Measurements from ENCODE around the gene PHYHD1.

The PHYHD1 gene

DNA sequence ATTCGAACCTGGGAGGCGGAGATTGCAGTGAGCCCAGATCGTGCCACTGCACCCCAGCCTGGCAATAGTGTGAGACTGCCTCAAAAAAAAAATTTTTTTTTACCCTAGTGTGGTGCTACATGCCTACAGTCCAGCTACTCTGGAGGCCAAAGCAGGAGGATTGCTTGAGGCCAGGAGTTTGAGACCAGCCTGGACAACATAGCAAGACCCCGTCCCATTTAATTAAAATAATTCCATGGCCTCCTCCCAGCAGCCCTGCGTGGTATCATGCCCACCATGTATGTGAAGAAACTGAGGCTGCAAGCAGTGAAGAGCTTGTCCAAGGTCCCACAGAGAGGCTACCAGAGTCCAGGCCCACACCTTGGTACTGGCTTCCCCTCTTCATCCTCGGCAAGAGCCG, 19.4 kb upstream of the PHYHD1 start:
- DNase-seq (ENCODE audit: low read depth, low spot score), result no peak

DNA sequence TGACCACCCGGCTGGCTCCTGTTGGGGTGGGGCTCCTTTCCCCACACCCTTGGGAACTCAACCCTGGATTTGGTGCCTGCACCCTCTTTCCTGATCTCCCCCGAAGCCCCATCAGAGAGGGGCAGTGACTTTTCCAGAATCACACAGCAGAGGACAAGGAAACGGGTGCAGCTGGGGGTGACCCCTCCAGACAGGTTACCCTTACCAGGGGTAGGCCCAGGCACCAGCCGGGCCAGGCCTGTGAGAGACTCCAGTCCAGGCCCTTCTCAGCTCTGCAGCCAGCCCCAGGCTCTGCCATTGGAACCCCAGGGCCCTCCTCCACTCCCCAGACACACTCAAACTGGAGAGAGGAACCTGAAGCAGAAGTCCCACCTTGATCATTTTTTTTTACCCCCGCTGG, 19.0 kb upstream of the PHYHD1 start:
- no peak for DNase-seq (ENCODE audit: low read depth, low spot score)

DNA sequence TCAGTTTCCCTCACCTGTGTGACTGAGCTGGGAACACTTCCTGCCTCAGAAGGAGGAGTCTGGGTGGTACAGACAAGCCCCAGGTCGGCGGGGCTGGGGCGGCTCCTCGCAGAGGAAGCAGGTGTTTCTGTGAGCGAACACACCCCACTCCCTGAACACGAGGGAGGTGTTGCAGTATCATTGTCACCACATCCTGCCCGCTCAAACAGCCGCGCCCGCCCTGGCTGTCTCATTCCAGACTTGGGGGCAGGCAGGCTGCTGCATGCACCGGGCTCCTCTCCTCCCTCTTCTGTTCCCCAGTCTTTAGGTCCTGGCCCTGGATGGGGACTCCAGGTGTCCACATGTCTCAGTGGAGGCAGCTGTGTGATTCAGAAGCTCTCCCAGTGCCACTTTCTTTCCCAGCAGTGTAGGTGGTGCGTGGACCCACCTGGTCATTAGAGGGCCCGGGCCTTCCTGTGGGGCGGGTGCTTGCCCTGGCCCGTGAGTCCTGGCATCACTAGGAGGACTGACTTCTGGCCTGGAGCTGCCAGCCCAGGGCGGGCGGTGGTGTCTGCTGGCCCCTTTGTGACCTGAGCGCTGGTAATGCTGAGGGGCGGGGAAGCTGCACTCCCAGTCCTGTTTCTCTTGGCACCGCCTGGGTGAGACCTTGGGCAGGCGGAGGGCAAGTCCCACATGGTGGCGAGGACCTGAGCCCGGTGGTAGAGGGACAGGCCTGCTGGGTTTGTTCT, 18.3 kb upstream of the PHYHD1 start:
- peak; percentile 72 for DNase-seq (ENCODE audit: low read depth, low spot score)

DNA sequence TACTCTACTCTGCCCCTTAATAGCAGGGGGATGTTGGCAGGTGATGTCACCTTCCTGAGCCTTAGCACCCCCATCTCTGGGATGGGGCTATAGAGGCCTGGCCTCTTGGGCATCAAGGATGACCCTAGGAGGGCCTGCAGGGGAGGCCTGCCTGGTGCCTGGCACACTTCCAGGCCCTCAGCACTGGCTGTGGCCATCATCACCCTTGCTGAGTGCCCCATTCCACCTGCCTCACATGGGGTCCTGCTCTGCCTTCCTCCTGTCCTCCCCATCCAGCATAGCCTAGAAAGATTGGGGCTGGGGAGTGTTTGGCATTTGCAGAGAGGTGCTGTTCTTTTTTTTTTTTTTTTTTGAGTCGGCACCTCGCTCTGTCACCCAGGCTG, 17.7 kb upstream of the PHYHD1 start:
- DNase-seq (ENCODE audit: low read depth, low spot score), result no peak

DNA sequence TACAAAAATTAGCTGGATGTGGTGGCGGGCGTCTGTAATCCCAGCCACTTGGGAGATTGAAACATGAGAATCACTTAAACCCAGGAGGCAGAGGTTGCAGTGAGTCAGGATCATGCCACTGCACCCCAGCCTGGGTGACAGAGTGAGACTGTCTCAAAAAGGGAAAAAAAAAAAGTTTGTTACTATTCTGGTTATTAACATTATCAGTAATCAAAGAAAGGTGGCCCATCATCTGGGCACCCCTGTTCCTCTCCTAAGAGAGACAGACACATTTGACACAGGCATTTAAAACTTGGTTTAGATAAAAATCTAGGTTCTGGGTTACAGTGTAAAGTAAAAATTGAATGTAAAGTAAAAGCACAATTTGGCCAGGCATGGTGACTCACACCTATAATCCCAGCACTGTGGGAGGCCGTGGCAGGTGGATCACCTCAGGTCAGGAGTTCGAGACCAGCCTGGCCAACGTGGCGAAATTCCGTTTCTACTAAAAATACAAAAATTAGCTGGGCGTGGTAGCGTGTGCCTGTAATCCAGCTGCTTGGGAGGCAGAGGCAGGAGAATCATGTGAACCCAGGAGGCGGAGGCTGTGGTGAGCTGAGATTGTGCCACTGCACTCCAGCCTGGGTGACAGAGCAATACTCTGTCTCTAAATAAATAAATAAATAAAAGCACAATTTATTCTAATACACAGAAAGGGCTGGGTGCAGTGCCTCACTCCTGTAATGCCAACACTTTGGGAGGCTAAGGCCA, 16.7 kb upstream of the PHYHD1 start:
- no peak for DNase-seq (ENCODE audit: low read depth, low spot score)

DNA sequence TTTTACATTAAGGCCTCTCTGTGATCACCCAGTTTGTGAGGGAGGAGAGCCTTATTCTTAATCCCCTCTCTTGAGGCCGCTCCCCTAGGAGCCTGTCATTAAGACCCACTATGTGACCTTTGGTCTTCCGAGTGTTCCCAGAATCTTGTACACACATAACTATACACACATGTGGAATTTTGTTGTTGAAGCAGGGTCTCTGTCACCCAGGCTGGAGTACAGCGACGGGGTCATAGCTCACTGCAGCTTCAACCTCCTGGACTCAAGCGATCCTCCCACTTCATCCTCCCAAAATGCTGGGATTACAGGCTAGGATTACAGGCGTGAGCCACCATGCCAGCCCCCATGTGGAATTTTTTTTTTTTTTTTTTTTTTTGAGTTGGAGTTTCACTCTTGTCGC, 14.8 kb upstream of the PHYHD1 start:
- DNase-seq (ENCODE audit: low read depth, low spot score), result no peak

DNA sequence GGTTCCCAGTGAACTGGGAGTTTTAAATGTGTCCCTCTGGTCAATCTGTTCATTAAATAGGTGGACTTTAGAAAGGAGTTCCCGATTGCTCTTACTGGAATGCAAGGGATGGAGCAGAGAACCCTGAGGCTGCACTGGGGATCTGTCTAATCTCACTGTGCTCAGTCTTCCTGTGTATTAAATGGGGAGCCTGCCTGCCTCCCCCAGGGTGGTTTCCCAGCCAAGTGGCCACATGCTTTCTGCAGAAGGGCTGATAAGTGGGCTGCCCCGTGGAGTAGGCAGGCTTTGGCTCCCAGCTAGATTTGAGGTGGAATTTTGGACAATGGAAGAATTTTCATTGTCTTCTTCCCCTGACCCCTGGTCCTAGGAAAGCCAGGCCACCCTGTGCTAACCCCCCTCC, 14.0 kb upstream of the PHYHD1 start:
- no peak for DNase-seq (ENCODE audit: low read depth, low spot score)

DNA sequence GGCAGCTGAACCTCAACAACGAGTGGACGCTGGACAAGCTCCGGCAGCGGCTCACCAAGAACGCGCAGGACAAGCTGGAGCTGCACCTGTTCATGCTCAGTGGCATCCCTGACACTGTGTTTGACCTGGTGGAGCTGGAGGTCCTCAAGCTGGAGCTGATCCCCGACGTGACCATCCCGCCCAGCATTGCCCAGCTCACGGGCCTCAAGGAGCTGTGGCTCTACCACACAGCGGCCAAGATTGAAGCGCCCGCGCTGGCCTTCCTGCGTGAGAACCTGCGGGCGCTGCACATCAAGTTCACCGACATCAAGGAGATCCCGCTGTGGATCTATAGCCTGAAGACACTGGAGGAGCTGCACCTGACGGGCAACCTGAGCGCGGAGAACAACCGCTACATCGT, 12.4 kb upstream of the PHYHD1 start:
- no peak for DNase-seq (ENCODE audit: low read depth, low spot score)

DNA sequence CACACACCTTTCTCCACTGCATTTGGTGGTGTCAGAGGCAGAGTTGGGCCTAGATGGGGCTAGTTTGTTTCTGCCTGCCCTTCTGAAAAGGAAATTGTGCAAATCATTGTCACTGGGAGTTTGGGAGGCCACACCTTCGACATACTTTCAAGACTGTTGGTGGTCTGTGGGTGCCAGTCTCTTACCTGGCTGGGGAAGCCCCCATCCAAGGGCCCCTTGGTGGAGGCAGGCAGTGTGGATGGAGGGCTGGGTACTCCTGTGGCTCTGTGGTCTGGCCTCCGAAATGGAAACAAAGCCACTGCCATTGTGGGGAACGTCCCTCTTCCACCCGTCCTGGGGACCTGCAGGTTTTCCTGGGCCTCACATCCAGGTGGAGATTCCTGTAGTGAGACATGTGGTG, 10.9 kb upstream of the PHYHD1 start:
- DNase-seq (ENCODE audit: low read depth, low spot score), result no peak

DNA sequence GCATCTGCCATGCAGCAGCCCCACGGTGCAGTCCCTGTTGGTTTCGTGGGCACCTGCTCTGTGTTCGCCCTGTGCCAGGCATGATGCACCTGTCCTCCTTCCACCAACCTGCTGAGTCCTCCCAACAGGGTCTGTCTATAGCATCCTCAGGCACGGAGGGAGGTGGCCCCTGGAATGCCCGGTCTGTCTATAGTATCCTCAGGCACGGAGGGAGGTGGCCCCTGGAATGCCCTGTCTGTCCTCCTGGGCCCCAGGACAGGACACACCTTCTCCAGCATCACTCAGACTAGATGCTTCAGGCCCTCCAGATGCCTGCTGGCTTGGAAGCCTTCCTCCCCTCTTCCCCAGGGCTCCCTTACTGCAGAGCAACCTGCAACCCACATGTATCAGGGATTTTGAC, 9.9 kb upstream of the PHYHD1 start:
- DNase-seq (ENCODE audit: low read depth, low spot score), result no peak

DNA sequence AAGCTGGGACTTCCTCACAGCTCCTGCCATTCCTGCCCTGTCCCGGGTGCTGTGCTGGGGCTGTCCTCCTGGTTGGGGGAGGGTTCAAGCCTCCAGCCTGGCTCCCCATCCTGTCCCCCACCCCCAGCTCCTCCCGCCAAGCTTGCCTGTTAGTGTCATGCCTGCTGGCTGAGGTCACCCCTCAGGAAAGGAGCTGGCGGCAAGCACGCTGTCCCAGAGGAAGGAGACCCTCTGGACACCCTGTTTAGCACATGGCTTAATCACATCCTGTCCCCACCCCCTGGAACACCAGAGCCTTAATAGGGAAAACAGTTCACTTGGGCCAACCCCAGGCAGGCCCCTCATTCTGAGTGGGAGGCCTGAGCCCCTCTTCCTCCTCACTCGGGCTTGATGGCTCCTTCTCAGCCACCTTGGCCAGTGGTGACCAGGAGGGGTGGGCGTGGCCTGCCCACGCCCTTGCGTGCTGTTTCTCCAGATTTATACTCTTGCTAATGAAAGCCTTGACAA, 9.2 kb upstream of the PHYHD1 start:
- DNase-seq (ENCODE audit: low read depth, low spot score), result no peak

DNA sequence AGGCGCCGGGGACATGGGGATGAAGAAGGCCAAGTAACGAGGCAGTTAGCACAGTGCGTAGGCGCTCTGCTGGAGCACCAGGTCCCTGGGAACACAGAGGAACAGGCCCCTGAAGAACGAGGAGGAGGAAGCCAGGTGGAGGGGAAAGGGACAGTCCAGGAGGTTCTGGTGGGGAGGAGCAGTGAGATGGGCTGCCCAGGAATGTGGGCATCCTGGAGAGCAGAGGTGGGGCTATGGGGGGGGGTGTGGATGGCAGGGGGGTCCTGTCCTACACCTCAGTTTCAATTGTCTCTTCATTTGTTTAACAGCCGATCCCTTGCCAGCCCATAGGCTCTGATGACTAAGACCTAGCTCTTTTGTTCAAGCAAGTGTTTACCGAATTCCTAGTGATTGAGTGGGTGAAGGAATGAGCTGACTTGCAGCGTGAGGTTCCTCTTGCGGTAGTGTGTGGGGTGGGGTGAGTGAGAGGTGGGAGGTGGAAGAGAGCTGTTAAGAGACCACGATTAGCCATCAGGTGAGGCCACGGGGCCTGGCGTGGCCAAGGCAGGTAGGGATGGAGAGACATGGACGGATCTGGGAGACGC, 8.4 kb upstream of the PHYHD1 start:
- no peak for DNase-seq (ENCODE audit: low read depth, low spot score)

DNA sequence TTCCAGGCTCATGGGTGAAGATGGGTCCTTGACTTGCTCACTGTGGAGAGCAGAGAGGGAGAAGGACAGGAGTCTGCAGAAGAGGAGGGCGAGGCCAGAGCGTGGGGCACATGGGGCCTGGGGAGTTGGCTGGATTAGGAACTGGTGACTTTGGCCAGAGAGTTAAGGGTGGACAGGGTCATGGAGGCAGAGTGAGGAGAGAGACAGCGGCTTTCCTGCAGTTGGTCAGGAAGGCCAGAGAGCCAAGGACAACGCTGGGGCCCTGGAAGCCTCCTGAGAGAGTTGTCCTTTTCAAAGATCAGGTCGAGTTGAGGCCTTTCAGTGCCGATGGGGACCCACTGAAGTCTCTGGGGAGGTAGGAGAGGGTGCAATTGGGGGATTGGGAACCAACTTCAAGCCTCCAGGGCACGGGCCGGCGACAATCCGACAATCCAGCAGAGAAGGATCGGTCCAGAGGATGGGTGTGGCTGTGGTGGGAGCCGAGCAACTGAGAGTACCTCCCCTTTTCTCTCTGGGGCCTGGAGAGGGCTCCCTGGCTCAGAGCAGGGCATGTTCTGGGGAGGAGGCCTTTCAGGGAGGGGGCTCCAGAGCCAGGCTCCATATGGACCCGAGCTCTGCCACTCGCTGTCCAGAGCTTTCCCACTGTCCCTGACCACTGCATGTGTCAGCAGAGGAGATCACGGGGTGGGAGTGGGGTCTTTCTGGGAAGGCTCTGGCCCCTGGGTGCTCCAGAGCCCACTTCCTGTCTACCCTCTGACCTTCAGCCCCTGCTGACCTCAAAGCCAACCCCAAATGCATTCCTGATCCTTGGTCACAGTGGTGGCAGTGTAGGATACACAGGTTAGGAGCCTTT, 7.5 kb upstream of the PHYHD1 start:
- DNase-seq (ENCODE audit: low read depth, low spot score), result no peak

DNA sequence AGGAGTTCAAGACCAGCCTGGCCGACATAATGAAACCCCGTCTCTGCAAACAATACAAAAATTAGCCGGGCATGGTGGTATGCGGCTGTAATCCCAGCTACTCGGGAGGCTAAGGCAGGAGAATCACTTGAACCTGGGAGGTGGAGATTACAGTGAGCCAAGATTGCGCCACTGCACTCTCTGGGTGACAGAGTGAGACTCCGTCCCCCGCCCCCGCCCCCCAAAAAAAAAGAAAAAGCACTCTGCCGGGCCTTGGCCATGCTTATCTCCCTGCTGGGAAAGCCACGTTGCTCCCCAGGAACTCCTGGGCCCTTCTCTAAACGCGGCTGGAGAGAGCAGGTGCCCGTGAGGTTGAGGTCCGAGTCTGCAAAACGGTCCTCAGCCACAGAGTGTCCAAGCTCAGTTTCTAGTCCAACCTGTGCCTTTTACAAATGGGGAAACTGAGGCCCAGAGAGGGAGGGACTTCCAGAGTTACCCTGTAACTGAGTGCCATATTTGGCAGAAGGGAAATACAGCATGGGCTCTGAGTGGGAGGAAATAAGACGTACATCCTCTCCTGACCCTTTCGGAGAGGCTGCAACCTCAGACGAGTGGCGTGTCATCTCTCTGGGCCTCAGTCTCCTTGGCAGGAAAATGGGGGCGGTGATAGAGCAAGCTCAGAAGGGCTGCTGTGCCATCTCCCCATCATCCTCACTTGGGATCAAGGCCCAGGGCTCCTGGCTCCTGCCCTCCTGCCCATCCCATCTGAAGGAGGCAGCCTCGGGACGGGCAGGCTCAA, 6.6 kb upstream of the PHYHD1 start:
- no peak for DNase-seq (ENCODE audit: low read depth, low spot score)

DNA sequence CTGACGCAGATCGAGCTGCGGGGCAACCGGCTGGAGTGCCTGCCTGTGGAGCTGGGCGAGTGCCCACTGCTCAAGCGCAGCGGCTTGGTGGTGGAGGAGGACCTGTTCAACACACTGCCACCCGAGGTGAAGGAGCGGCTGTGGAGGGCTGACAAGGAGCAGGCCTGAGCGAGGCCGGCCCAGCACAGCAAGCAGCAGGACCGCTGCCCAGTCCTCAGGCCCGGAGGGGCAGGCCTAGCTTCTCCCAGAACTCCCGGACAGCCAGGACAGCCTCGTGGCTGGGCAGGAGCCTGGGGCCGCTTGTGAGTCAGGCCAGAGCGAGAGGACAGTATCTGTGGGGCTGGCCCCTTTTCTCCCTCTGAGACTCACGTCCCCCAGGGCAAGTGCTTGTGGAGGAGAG, 4.6 kb upstream of the PHYHD1 start:
- DNase-seq (ENCODE audit: low read depth, low spot score), result no peak

DNA sequence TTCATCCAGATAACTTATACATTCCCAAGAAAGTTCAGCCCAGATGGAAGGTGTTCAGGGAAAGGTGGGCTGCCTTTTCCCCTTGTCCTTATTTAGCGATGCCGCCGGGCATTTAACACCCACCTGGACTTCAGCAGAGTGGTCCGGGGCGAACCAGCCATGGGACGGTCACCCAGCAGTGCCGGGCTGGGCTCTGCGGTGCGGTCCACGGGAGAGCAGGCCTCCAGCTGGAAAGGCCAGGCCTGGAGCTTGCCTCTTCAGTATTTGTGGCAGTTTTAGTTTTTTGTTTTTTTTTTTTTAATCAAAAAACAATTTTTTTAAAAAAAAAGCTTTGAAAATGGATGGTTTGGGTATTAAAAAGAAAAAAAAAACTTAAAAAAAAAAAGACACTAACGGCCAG, 4.0 kb upstream of the PHYHD1 start:
- no peak for DNase-seq (ENCODE audit: low read depth, low spot score)

DNA sequence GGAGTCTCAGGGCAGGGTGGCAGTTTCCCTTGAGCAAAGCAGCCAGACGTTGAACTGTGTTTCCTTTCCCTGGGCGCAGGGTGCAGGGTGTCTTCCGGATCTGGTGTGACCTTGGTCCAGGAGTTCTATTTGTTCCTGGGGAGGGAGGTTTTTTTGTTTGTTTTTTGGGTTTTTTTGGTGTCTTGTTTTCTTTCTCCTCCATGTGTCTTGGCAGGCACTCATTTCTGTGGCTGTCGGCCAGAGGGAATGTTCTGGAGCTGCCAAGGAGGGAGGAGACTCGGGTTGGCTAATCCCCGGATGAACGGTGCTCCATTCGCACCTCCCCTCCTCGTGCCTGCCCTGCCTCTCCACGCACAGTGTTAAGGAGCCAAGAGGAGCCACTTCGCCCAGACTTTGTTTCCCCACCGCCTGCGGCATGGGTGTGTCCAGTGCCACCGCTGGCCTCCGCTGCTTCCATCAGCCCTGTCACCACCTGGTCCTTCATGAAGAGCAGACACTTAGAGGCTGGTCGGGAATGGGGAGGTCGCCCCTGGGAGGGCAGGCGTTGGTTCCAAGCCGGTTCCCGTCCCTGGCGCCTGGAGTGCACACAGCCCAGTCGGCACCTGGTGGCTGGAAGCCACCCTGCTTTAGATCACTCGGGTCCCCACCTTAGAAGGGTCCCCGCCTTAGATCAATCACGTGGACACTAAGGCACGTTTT, 3.5 kb upstream of the PHYHD1 start:
- no peak for DNase-seq (ENCODE audit: low read depth, low spot score)

DNA sequence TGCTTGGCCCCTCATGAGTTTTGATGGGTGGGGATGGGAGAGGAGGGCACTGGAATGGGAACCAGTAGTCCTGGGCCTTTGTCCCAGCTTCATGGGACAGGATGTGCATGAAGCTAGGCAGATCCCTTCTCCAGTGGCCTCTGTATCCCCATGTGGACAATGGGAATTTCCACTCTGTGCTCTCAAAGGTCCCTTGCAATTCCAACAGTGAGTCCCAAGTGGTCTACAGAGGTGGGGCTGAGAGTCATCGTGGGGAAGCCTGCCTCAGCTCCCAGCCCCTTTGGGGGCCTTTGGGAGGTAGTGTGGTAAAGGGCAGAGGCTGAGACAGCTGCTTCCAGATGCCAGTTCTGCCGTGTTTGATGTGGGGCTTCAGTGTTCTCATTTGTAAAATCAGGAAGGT, 1.9 kb upstream of the PHYHD1 start:
- no peak for DNase-seq (ENCODE audit: low read depth, low spot score)

DNA sequence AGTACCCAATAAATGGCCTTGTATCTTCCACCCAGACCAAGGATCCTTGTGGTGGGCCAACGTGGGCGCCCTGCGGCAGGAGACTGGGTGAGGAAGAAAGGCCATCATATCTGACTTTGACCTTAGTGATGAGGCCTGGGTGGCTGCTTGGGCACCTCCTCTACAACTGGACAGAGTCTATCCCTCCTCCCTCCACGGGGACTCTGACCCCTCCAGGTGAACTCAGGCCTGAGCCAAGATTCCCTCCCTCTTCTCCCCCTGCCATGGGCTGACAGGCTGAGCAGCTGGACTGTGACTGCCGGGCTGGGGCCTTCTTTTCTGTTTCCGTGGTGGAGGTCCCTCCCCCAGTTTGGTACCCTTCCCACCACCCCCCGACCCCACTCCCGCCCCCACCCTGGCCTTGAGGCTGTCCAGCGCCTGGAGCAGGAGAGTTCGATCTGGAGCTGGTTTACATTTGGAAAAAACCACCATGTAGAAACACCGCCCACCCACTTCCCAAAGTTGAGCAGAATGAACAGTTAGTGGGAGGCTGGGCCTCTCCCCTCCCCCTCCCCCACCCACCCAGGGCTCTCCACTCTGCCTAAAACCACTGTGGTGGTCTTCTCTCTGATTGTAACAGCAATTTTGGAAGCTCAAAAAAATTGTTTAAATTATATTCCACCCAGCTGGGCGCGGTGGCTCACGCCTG, 1.2 kb upstream of the PHYHD1 start:
- DNase-seq (ENCODE audit: low read depth, low spot score), result no peak
